SK-MEL-5 (cell line): ENCODE data around the gene FNIP2. TPM values are rescaled to one million over a fixed set of nuclear protein-coding genes. Genes with fewer than 3 reads are reported as not detected.
A peak's percentile ranks its signal among the peaks of the same experiment; 100 is the strongest.

Experiments
- DNase-seq: peaks from one replicate; pipeline ENCODE4 v3.0.0-alpha.2; 2016; ENCODE audit warnings: low read depth, low spot score
- in situ Hi-C: cut with HindIII; loops from 2 replicates; pipeline ENCODE4 v1.10.0; 2016; ENCODE audit warnings: low sequenced_read_pairs, high pct_unique_total_duplicates, low pct_unique_long_range_greater_than_20kb
- total RNA-seq: library from RNA; depleted of rRNA; stranded (reverse); fragments of >200 nt; shearing (Covaris generic); gene quantifications from 2 replicates; pipeline ENCODE4 v1.2.3, GENCODE V29; 2014

Gene FNIP2
- total RNA-seq, 1 experiment from 2014 or later = 39.7 TPM

- no peak for DNase-seq
- in situ Hi-C loops = no loop called here
These were observed 71.3 kb downstream of the FNIP2 start for GRCh38 chr4:158840131-158840530.

- in situ Hi-C loops = no loop called here
- DNase-seq = no peak
These were observed 72.7 kb downstream of the FNIP2 start for GRCh38 chr4:158841540-158841939.

- DNase-seq = no peak
- in situ Hi-C loops = no loop called here
These were observed 76.7 kb downstream of the FNIP2 start for GRCh38 chr4:158845311-158846041.

- in situ Hi-C loops = no loop called here
- no peak for DNase-seq
These were observed 78.7 kb downstream of the FNIP2 start for GRCh38 chr4:158847535-158847934.

GRCh38 chr4:158849681-158850080 lies 80.9 kb downstream of the FNIP2 start:
- DNase-seq = no peak
- in situ Hi-C loops = no loop called here

- in situ Hi-C loops = no loop called here
These were observed 81.5 kb downstream of the FNIP2 start for GRCh38 chr4:158850371-158850770.

GRCh38 chr4:158850800-158851644 lies 82.2 kb downstream of the FNIP2 start:
- in situ Hi-C loops = no loop called here

More at GRCh38 chr4:158850371-158850770, 81.5 kb downstream of the FNIP2 start:
- DNase-seq = no peak

GRCh38 chr4:158854236-158854635 lies 85.4 kb downstream of the FNIP2 start:
- in situ Hi-C loops = no loop called here
- DNase-seq = no peak

More at GRCh38 chr4:158850800-158851644, 82.2 kb downstream of the FNIP2 start:
- DNase-seq = peak; percentile 32

- in situ Hi-C loops = no loop called here
- DNase-seq = peak; percentile 38
These were observed 88.0 kb downstream of the FNIP2 start for GRCh38 chr4:158856852-158857251.

GRCh38 chr4:158857951-158858350 lies 89.1 kb downstream of the FNIP2 start:
- in situ Hi-C loops = no loop called here
- no peak for DNase-seq

- in situ Hi-C loops = no loop called here
- DNase-seq = no peak
These were observed 89.8 kb downstream of the FNIP2 start for GRCh38 chr4:158858410-158859199.

- in situ Hi-C loops = no loop called here
- no peak for DNase-seq
These were observed 90.8 kb downstream of the FNIP2 start for GRCh38 chr4:158859661-158860060.

GRCh38 chr4:158860856-158861255 lies 92.0 kb downstream of the FNIP2 start:
- in situ Hi-C loops = no loop called here
- no peak for DNase-seq

GRCh38 chr4:158861281-158861680 lies 92.5 kb downstream of the FNIP2 start:
- no peak for DNase-seq
- in situ Hi-C loops = no loop called here

- in situ Hi-C loops = no loop called here
- DNase-seq = peak; percentile 11
These were observed 92.9 kb downstream of the FNIP2 start for GRCh38 chr4:158861766-158862165.

- in situ Hi-C loops = no loop called here
- DNase-seq = no peak
These were observed 94.5 kb downstream of the FNIP2 start for GRCh38 chr4:158863296-158863695.

GRCh38 chr4:158865520-158866177 lies 96.8 kb downstream of the FNIP2 start:
- in situ Hi-C loops = no loop called here
- no peak for DNase-seq

- in situ Hi-C loops = no loop called here
- DNase-seq = no peak
These were observed 100.2 kb downstream of the FNIP2 start for GRCh38 chr4:158869001-158869400.
